Ramos (cell line): ENCODE results near the gene ARHGAP15.

Experiments
- in situ Hi-C: fragments of 300-500 bp; cut with MboI; formaldehyde crosslinking; loops from one replicate; pipeline ENCODE4 v1.14.3; 2022; ENCODE audit warnings: low sequenced_read_pairs; ENCODE audit not compliant: unreplicated experiment

Gene ARHGAP15

GRCh38 chr2:143217512-143218115 is 88.4 kb downstream of the ARHGAP15 start:
- in situ Hi-C loops: no loop called here

- in situ Hi-C loops: no loop called here
Observed at GRCh38 chr2:143218621-143219020, 89.4 kb downstream of the ARHGAP15 start.

- in situ Hi-C loops: no loop called here
Observed at GRCh38 chr2:143219266-143219665, 90.0 kb downstream of the ARHGAP15 start.

- in situ Hi-C loops: no loop called here
Observed at GRCh38 chr2:143223556-143223955, 94.3 kb downstream of the ARHGAP15 start.

GRCh38 chr2:143225931-143226330 is 96.7 kb downstream of the ARHGAP15 start:
- in situ Hi-C loops: no loop called here

GRCh38 chr2:143226714-143227541 is 97.7 kb downstream of the ARHGAP15 start:
- in situ Hi-C loops: no loop called here

- in situ Hi-C loops: no loop called here
Observed at GRCh38 chr2:143229411-143229810, 100.2 kb downstream of the ARHGAP15 start.

- in situ Hi-C loops: no loop called here
Observed at GRCh38 chr2:143229952-143230351, 100.7 kb downstream of the ARHGAP15 start.

- in situ Hi-C loops: no loop called here
Observed at GRCh38 chr2:143230506-143231253, 101.5 kb downstream of the ARHGAP15 start.

- in situ Hi-C loops: no loop called here
Observed at GRCh38 chr2:143231254-143231645, 102.0 kb downstream of the ARHGAP15 start.

GRCh38 chr2:143237146-143237777 is 108.0 kb downstream of the ARHGAP15 start:
- in situ Hi-C loops: no loop called here

GRCh38 chr2:143241403-143242088 is 112.3 kb downstream of the ARHGAP15 start:
- in situ Hi-C loops: no loop called here

GRCh38 chr2:143246246-143246645 is 117.0 kb downstream of the ARHGAP15 start:
- in situ Hi-C loops: no loop called here

- in situ Hi-C loops: no loop called here
Observed at GRCh38 chr2:143246815-143247744, 117.9 kb downstream of the ARHGAP15 start.

GRCh38 chr2:143248631-143249030 is 119.4 kb downstream of the ARHGAP15 start:
- in situ Hi-C loops: no loop called here

GRCh38 chr2:143251681-143252080 is 122.5 kb downstream of the ARHGAP15 start:
- in situ Hi-C loops: no loop called here

- in situ Hi-C loops: no loop called here
Observed at GRCh38 chr2:143252138-143252907, 123.1 kb downstream of the ARHGAP15 start.

- in situ Hi-C loops: no loop called here
Observed at GRCh38 chr2:143254110-143254509, 124.9 kb downstream of the ARHGAP15 start.
